ENCODE results near the gene SRC. TPM values are rescaled to one million over a fixed set of nuclear protein-coding genes. Genes with fewer than 3 reads are reported as not detected.

Gene SRC
- total RNA-seq: 64.0 TPM
- long read RNA-seq, full-length matches to known transcripts: 8 of 29 reads
- long read RNA-seq, partial matches to known transcripts: 8 of 29 reads
- long read RNA-seq, other reads (novel, unspliced or antisense): 13 of 29 reads

GRCh38 chr20:37345339-37346235 lies at the start of gene SRC:
Gene SRC, plus strand, starts transcription at chr20:37346140. Its CDS starts 38,014 bp downstream, at chr20:37384154.
- TF ChIP-seq CTCF (IDR thresholded peaks at IDR 0.05): no peak
- Histone ChIP-seq H3K4me3 (peak within 1 kb of the TSS; percentile 67), H3K27ac (peak within 1 kb of the TSS; percentile 81), H3K4me1 (peaks cover 29% of the 10 kb centered on the region), H3K27me3 (no peaks in the 10 kb centered on the region), H3K36me3 (no peaks in the 10 kb centered on the region), H3K9me3 (no peaks in the 10 kb centered on the region)
- DNase-seq (peak; percentile 93), ATAC-seq (peak; percentile 77)
- intact Hi-C loops (cut with DNase I): no loop called here

GRCh38 chr20:37296371-37296770 lies 49.6 kb upstream of the SRC start:
- Histone ChIP-seq H3K4me1 (peaks cover 21% of the 10 kb centered on the region), H3K4me3 (no peak overlapping the region), H3K27ac (no peak overlapping the region), H3K27me3 (no peaks in the 10 kb centered on the region), H3K36me3 (peaks cover 4% of the 10 kb centered on the region), H3K9me3 (no peaks in the 10 kb centered on the region)
- TF ChIP-seq CTCF (IDR thresholded peaks at IDR 0.05): no peak
- intact Hi-C loops (cut with DNase I): no loop called here
- no peak for DNase-seq
- ATAC-seq: no peak

GRCh38 chr20:37297066-37297736 lies 48.7 kb upstream of the SRC start:
- peaks cover 21% of the 10 kb centered on the region for H3K4me1 ChIP-seq
- DNase-seq: no peak

GRCh38 chr20:37298190-37298939 lies 47.6 kb upstream of the SRC start:
- Histone ChIP-seq H3K4me1 (peaks cover 25% of the 10 kb centered on the region), H3K9me3 (no peaks in the 10 kb centered on the region), H3K36me3 (peaks cover 24% of the 10 kb centered on the region), H3K27me3 (no peaks in the 10 kb centered on the region), H3K27ac (no peak overlapping the region), H3K4me3 (no peak overlapping the region)
- ATAC-seq (no peak), DNase-seq (no peak)
- TF ChIP-seq CTCF (IDR thresholded peaks at IDR 0.05): no peak
- intact Hi-C loops (cut with DNase I): no loop called here

More at GRCh38 chr20:37297066-37297736, 48.7 kb upstream of the SRC start:
- H3K27ac ChIP-seq: no peak overlapping the region
- peaks cover 12% of the 10 kb centered on the region for H3K36me3 ChIP-seq
- H3K4me3 ChIP-seq: no peak overlapping the region
- no peaks in the 10 kb centered on the region for H3K27me3 ChIP-seq
- intact Hi-C loops (cut with DNase I): no loop called here
- H3K9me3 ChIP-seq: no peaks in the 10 kb centered on the region
- no peak for ATAC-seq
- no peak for TF ChIP-seq CTCF (IDR thresholded peaks at IDR 0.05)

- H3K4me3 ChIP-seq: no peak overlapping the region
- intact Hi-C loops (cut with DNase I): no loop called here
- H3K9me3 ChIP-seq: no peaks in the 10 kb centered on the region
- no peak for DNase-seq
- TF ChIP-seq CTCF (IDR thresholded peaks at IDR 0.05): no peak
- H3K27ac ChIP-seq: no peak overlapping the region
- peaks cover 37% of the 10 kb centered on the region for H3K36me3 ChIP-seq
- peaks cover 25% of the 10 kb centered on the region for H3K4me1 ChIP-seq
- ATAC-seq: peak; percentile 18
- no peaks in the 10 kb centered on the region for H3K27me3 ChIP-seq
These were observed 46.0 kb upstream of the SRC start for GRCh38 chr20:37299718-37300528.

Data from upper lobe of right lung (tissue), 1 donor.